Measurements from ENCODE around the gene ZNRF2.

DNA sequence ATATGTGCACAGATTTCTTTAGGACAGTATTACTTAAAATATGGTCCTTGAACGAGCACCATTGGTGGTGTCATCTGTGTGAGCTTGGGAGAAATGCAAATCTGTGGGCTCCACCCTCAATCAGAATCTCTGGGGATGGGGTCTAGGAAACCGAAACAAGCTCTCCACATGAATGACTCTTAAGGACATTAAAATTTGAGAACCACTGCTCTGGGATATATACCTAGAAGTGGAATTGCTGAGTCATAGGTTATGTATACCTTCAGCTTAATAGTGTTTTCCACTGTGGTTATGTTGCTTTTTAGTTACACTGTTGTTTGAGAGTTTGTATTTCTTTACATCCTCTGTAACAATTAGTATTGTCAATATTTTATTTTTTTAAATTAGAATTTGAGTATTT lies 24.0 kb downstream of the ZNRF2 start:
- TF ChIP-seq, protein P1, sequence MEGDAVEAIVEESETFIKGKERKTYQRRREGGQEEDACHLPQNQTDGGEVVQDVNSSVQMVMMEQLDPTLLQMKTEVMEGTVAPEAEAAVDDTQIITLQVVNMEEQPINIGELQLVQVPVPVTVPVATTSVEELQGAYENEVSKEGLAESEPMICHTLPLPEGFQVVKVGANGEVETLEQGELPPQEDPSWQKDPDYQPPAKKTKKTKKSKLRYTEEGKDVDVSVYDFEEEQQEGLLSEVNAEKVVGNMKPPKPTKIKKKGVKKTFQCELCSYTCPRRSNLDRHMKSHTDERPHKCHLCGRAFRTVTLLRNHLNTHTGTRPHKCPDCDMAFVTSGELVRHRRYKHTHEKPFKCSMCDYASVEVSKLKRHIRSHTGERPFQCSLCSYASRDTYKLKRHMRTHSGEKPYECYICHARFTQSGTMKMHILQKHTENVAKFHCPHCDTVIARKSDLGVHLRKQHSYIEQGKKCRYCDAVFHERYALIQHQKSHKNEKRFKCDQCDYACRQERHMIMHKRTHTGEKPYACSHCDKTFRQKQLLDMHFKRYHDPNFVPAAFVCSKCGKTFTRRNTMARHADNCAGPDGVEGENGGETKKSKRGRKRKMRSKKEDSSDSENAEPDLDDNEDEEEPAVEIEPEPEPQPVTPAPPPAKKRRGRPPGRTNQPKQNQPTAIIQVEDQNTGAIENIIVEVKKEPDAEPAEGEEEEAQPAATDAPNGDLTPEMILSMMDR (conservative IDR thresholded peaks at IDR 0.05 in 1 of 2, IDR thresholded peaks at IDR 0.05 in 1 of 2; ENCODE audit: low read depth in 1 of 2, low read length in 2 of 2), result no peak
- TF ChIP-seq EZH2 (IDR thresholded peaks at IDR 0.05; ENCODE audit: low read length, missing control alignments), result no peak

All from fibroblast of lung (primary cell).